Peyer's patch (tissue), 4 donors: ENCODE data around the gene SLC7A5.

Experiments
- POLR2A ChIP-seq, 2 donors: fragments of 450-650 bp; IDR thresholded peaks; one replicate each; pipeline ENCODE4 v1.5.1; 2017; ENCODE audit warnings: antibody characterized with exemption in 2 of 2, mild to moderate bottlenecking in 2 of 2, moderate library complexity in 2 of 2
- TF ChIP-seq, protein P1 (sequence below), 6 experiments: fragments of 450-650 bp in 4 of 6; fragments of 200-600 bp in 2 of 6; sonication (generic) in 1 of 6; IDR thresholded peaks; one replicate each; pipeline ENCODE4 v1.5.1; 2017 to 2019; ENCODE audit warnings: antibody characterized with exemption in 6 of 6, mild to moderate bottlenecking in 3 of 6, moderate library complexity in 1 of 6

- TF ChIP-seq, protein P1, sequence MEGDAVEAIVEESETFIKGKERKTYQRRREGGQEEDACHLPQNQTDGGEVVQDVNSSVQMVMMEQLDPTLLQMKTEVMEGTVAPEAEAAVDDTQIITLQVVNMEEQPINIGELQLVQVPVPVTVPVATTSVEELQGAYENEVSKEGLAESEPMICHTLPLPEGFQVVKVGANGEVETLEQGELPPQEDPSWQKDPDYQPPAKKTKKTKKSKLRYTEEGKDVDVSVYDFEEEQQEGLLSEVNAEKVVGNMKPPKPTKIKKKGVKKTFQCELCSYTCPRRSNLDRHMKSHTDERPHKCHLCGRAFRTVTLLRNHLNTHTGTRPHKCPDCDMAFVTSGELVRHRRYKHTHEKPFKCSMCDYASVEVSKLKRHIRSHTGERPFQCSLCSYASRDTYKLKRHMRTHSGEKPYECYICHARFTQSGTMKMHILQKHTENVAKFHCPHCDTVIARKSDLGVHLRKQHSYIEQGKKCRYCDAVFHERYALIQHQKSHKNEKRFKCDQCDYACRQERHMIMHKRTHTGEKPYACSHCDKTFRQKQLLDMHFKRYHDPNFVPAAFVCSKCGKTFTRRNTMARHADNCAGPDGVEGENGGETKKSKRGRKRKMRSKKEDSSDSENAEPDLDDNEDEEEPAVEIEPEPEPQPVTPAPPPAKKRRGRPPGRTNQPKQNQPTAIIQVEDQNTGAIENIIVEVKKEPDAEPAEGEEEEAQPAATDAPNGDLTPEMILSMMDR (IDR thresholded peaks at IDR 0.05), result no peak
- no peak for TF ChIP-seq POLR2A (IDR thresholded peaks at IDR 0.05)
These were observed 12.5 kb downstream of the SLC7A5 start for GRCh38 chr16:87856791-87857228.
